ENCODE measurements around the gene CDADC1. TPM values are rescaled to one million over a fixed set of nuclear protein-coding genes. Genes with fewer than 3 reads are reported as not detected.

CDADC1 gene
- total RNA-seq, 1 donor from 2014 or later, result 8.4 TPM

DNA sequence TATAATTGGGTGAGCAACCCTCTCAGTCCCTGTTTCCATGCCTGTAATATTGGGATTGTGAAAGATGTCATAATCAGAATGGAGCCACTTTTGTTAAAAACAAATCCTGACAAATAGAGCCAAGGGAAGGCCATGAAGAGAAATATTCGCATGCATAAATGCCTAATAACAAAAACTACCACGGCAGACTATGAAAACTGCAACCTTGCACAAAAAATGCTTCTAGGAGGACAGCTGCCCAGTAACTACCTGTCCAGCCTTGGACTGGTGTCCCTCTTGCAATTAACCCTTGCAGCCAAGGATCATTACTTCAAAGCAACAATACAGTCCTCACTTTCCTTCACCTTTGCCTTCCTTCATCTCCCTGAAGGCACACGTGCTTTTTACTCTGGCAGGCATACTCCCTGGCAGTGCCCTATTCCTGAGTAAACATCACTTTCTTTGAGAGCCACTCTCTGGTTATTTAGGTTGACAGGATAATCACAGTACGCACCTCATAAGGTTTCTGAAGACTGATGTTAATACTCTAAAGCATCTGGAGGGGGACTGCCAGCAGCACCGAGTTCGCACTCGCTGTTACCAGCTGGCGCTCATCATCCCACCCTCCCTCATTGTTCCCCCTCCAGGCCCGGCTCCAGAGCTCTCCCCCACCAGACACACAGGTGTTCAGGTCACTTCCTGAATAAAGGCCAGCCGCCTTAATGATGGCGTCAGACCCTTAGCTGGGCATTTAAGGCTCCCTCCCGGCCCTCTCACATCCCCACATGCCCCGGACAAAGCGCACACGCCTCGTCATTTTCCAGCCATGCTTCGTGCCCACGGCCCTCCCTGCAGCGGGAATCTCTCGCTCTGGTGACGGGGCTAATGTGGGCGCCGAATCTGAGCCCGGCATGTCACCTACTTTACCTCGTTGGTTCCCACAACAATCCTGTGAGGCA, 57.3 kb downstream of the CDADC1 start:
- TF ChIP-seq, protein P1, sequence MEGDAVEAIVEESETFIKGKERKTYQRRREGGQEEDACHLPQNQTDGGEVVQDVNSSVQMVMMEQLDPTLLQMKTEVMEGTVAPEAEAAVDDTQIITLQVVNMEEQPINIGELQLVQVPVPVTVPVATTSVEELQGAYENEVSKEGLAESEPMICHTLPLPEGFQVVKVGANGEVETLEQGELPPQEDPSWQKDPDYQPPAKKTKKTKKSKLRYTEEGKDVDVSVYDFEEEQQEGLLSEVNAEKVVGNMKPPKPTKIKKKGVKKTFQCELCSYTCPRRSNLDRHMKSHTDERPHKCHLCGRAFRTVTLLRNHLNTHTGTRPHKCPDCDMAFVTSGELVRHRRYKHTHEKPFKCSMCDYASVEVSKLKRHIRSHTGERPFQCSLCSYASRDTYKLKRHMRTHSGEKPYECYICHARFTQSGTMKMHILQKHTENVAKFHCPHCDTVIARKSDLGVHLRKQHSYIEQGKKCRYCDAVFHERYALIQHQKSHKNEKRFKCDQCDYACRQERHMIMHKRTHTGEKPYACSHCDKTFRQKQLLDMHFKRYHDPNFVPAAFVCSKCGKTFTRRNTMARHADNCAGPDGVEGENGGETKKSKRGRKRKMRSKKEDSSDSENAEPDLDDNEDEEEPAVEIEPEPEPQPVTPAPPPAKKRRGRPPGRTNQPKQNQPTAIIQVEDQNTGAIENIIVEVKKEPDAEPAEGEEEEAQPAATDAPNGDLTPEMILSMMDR (IDR thresholded peaks at IDR 0.05), result no peak
- Mint-ChIP-seq H3K4me3 (ENCODE audit: unreplicated experiment) (no peak overlapping the region), H3K27ac (ENCODE audit: unreplicated experiment) (no peak overlapping the region), H3K27me3 (ENCODE audit: unreplicated experiment) (no peaks in the 10 kb centered on the region), H3K4me1 (ENCODE audit: unreplicated experiment) (peaks cover 28% of the 10 kb centered on the region), H3K9me3 (ENCODE audit: unreplicated experiment) (no peaks in the 10 kb centered on the region), H3K36me3 (ENCODE audit: unreplicated experiment) (no peaks in the 10 kb centered on the region)
- no peak for DNase-seq (ENCODE audit: extremely low spot score, unreplicated experiment)

DNA sequence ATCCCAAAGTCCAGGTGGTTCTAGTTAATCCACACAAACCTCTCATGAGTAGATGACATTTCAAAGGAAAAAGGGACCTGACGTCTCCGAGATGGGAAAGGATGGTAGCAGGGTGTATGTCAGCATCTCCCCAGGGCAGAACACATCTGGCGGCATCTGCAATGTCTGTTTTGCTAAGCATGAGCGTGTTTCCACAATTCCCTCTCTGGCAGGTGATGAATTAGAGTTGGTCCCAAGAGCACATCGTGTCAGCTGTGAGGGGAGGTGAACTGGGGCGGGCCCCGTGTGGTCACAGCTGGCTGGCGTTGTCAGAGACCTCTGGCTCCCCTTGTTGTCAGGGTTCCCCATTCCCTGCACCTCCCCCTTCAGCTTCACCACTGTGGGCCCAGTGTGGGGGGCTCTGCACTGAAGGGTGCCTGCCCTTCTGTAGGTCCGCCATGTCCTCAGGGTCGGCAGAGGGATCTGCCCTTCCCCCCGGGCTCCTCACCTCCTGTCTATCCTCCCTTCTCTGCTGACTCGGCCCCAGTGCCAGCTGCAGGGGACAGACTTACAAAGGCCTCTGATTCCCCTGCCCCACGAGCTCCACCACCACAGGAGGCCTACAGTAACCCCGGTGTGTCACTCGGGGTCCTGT, 58.2 kb downstream of the CDADC1 start:
- H3K4me1 Mint-ChIP-seq (ENCODE audit: unreplicated experiment), result peaks cover 32% of the 10 kb centered on the region
- H3K36me3 Mint-ChIP-seq (ENCODE audit: unreplicated experiment), result no peaks in the 10 kb centered on the region
- TF ChIP-seq, protein P1 (IDR thresholded peaks at IDR 0.05), result no peak
- H3K27ac Mint-ChIP-seq (ENCODE audit: unreplicated experiment), result no peak overlapping the region
- no peak overlapping the region for H3K4me3 Mint-ChIP-seq (ENCODE audit: unreplicated experiment)
- H3K9me3 Mint-ChIP-seq (ENCODE audit: unreplicated experiment), result no peaks in the 10 kb centered on the region
- H3K27me3 Mint-ChIP-seq (ENCODE audit: unreplicated experiment), result no peaks in the 10 kb centered on the region
- no peak for DNase-seq (ENCODE audit: extremely low spot score, unreplicated experiment)

DNA sequence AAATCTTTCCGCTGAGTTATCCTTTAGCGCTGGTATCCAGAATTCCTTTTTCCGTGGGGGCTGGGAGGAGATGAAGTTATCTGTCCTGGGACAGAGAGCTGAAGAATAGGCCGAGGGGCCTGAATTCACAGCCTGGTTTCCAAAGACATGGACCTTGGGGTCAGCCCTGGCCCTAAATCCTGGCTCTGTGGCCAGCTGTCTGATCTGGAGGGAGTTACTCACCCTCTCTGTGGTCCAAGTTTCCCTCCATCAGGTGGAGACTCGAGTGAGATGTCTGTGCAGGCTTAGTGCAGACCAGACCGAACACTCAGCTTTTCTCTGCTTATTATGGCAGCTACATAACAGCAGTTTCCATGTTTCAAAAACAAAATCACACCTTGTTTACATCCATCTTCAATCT, 59.6 kb downstream of the CDADC1 start:
- Mint-ChIP-seq H3K36me3 (ENCODE audit: unreplicated experiment) (no peaks in the 10 kb centered on the region), H3K9me3 (ENCODE audit: unreplicated experiment) (no peaks in the 10 kb centered on the region), H3K27me3 (ENCODE audit: unreplicated experiment) (no peaks in the 10 kb centered on the region), H3K27ac (ENCODE audit: unreplicated experiment) (peak overlapping the region; percentile 88), H3K4me3 (ENCODE audit: unreplicated experiment) (no peak overlapping the region), H3K4me1 (ENCODE audit: unreplicated experiment) (peaks cover 28% of the 10 kb centered on the region)
- TF ChIP-seq, protein P1 (IDR thresholded peaks at IDR 0.05), result no peak
- no peak for DNase-seq (ENCODE audit: extremely low spot score, unreplicated experiment)

DNA sequence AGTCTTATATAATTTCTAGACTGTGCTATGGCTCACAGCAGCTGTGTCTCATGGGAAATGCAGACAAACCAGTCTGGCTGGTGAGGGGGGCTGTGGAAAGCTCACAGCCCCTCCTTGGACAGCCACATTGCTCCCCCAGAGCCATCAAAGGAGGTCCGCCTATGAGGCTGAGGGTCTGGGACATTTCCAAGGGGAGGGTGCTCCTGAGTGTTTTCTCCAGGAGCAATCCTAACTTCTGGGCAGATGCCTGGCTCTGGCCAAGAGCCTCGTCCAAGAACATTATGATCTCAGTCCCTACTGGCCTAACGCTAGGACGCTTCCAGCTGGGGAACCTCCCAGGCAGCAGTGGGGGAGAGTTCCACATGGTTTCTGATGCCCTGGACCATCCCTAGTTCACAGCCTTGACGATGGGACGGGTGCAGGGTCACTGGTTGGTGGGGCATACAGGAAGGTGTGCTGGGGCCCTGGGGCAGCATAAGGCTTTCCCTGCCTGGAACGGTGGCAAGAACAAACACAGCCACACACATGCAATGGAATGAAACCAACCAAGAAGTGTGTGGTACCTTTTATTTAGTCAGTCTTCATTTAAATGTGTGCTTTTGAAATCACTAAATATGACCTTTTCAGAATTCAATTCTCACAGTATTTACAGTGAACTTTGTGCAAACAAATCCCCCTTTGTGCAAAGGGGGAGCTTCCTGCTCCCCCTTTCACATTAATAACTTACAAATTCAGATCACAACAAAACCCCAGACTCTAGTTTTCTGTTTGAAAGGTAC, 60.6 kb downstream of the CDADC1 start:
- Mint-ChIP-seq H3K36me3 (ENCODE audit: unreplicated experiment) (no peaks in the 10 kb centered on the region), H3K27ac (ENCODE audit: unreplicated experiment) (peak overlapping the region; percentile 88), H3K4me1 (ENCODE audit: unreplicated experiment) (peaks cover 27% of the 10 kb centered on the region), H3K9me3 (ENCODE audit: unreplicated experiment) (no peaks in the 10 kb centered on the region), H3K27me3 (ENCODE audit: unreplicated experiment) (no peaks in the 10 kb centered on the region), H3K4me3 (ENCODE audit: unreplicated experiment) (no peak overlapping the region)
- TF ChIP-seq, protein P1 (IDR thresholded peaks at IDR 0.05), result no peak
- DNase-seq (ENCODE audit: extremely low spot score, unreplicated experiment), result no peak
